22Rv1 (cell line): ENCODE measurements around the gene OGFR.

Experiments
- ZFX ChIP-seq: fragments of 450-650 bp; IDR thresholded peaks from 2 replicates; pipeline ENCODE4 v1.6.1; 2017; ENCODE audit warnings: antibody characterized with exemption, borderline replicate concordance
- TF ChIP-seq, protein P1 (sequence below): fragments of 450-650 bp; IDR thresholded peaks from 2 replicates; pipeline ENCODE4 v1.5.1; 2017; ENCODE audit warnings: mild to moderate bottlenecking

DNA sequence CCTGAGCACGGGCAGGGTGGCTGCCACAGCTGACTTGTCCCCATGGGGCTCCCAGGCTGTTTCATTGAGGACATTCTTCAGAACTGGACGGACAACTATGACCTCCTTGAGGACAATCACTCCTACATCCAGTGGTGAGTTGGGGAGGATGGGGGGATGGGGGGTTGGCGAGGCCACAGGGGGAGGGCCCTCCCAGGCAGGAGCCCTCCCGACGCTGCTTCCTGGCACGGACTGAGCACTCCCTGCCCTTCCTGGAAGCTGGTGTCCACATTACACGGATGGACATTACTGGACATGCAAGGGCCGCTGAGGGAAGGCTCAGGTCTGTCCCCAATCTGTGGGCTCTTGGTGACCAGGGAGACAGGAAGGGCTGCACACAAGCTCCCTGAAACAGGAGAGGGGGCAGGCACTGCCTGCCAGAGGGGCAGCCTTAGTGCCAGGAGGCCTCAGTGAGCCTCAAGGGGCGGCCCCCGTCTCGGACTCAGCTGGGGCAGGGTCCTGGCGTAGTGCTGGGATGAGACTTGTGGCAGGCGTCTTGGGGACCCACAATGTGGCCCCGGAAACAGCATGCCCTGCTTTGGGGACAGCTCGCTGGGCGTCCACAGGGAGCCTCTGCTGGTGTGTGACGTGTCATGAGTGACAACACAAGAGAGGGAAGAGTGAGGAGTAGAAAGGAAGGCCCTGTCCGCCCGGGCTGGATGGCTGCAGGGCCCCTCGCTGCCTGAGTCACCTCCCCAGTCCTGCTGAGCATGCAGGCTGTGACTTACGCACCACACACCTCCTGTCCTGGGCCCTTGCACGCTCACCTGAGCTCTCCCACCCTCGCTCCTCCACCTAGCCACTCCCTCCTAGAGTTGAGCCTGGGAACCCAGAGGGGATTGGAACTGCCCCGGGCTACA, 5.1 kb downstream of the OGFR start:
- TF ChIP-seq, protein P1, sequence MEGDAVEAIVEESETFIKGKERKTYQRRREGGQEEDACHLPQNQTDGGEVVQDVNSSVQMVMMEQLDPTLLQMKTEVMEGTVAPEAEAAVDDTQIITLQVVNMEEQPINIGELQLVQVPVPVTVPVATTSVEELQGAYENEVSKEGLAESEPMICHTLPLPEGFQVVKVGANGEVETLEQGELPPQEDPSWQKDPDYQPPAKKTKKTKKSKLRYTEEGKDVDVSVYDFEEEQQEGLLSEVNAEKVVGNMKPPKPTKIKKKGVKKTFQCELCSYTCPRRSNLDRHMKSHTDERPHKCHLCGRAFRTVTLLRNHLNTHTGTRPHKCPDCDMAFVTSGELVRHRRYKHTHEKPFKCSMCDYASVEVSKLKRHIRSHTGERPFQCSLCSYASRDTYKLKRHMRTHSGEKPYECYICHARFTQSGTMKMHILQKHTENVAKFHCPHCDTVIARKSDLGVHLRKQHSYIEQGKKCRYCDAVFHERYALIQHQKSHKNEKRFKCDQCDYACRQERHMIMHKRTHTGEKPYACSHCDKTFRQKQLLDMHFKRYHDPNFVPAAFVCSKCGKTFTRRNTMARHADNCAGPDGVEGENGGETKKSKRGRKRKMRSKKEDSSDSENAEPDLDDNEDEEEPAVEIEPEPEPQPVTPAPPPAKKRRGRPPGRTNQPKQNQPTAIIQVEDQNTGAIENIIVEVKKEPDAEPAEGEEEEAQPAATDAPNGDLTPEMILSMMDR, result no peak
- no peak for TF ChIP-seq ZFX
